Activated T-helper 1 cell treated with Interleukin-2 at 50 U/mL for 16 hours (primary cell): Measurements from ENCODE around the gene TENM4.

Experiments
- DNase-seq: peaks from one replicate; pipeline ENCODE4 v3.0.0-alpha.2; 2020; ENCODE audit warnings: low read depth

TENM4 gene

GRCh38 chr11:79174045-79175008 is 266.5 kb downstream of the TENM4 start:
- no peak for DNase-seq

- no peak for DNase-seq
These were observed 267.2 kb downstream of the TENM4 start for GRCh38 chr11:79173615-79174014.

GRCh38 chr11:79170321-79170720 is 270.5 kb downstream of the TENM4 start:
- DNase-seq, result no peak

- DNase-seq, result no peak
These were observed 272.2 kb downstream of the TENM4 start for GRCh38 chr11:79168530-79169110.

GRCh38 chr11:79167510-79168188 is 273.2 kb downstream of the TENM4 start:
- no peak for DNase-seq

GRCh38 chr11:79165908-79166307 is 274.9 kb downstream of the TENM4 start:
- DNase-seq, result no peak

- no peak for DNase-seq
These were observed 279.9 kb downstream of the TENM4 start for GRCh38 chr11:79160791-79161403.

GRCh38 chr11:79159657-79160450 is 281.0 kb downstream of the TENM4 start:
- no peak for DNase-seq

- no peak for DNase-seq
These were observed 283.1 kb downstream of the TENM4 start for GRCh38 chr11:79157738-79158137.

- DNase-seq, result no peak
These were observed 284.8 kb downstream of the TENM4 start for GRCh38 chr11:79156031-79156430.

GRCh38 chr11:79155237-79155636 is 285.6 kb downstream of the TENM4 start:
- no peak for DNase-seq

GRCh38 chr11:79152511-79152910 is 288.3 kb downstream of the TENM4 start:
- no peak for DNase-seq

GRCh38 chr11:79151396-79151795 is 289.4 kb downstream of the TENM4 start:
- DNase-seq, result no peak

GRCh38 chr11:79150966-79151365 is 289.9 kb downstream of the TENM4 start:
- no peak for DNase-seq

GRCh38 chr11:79150320-79150719 is 290.5 kb downstream of the TENM4 start:
- DNase-seq, result no peak

- no peak for DNase-seq
These were observed 293.1 kb downstream of the TENM4 start for GRCh38 chr11:79147731-79148130.

GRCh38 chr11:79147011-79147410 is 293.8 kb downstream of the TENM4 start:
- no peak for DNase-seq

GRCh38 chr11:79139900-79140299 is 300.9 kb downstream of the TENM4 start:
- no peak for DNase-seq

- no peak for DNase-seq
These were observed 311.1 kb downstream of the TENM4 start for GRCh38 chr11:79129702-79130101.

- DNase-seq, result no peak
These were observed 312.5 kb downstream of the TENM4 start for GRCh38 chr11:79128291-79128690.

GRCh38 chr11:79122759-79123158 is 318.1 kb downstream of the TENM4 start:
- DNase-seq, result no peak

- DNase-seq, result no peak
These were observed 319.5 kb downstream of the TENM4 start for GRCh38 chr11:79121351-79121750.
